GM21515 (cell line): Measurements from ENCODE around the gene ING3.

Experiments
- ATAC-seq: cut with Tn5 transposase; IDR thresholded peaks from one replicate; pipeline ENCODE4 v1.9.1; 2021; ENCODE audit not compliant: unreplicated experiment

Gene ING3

DNA sequence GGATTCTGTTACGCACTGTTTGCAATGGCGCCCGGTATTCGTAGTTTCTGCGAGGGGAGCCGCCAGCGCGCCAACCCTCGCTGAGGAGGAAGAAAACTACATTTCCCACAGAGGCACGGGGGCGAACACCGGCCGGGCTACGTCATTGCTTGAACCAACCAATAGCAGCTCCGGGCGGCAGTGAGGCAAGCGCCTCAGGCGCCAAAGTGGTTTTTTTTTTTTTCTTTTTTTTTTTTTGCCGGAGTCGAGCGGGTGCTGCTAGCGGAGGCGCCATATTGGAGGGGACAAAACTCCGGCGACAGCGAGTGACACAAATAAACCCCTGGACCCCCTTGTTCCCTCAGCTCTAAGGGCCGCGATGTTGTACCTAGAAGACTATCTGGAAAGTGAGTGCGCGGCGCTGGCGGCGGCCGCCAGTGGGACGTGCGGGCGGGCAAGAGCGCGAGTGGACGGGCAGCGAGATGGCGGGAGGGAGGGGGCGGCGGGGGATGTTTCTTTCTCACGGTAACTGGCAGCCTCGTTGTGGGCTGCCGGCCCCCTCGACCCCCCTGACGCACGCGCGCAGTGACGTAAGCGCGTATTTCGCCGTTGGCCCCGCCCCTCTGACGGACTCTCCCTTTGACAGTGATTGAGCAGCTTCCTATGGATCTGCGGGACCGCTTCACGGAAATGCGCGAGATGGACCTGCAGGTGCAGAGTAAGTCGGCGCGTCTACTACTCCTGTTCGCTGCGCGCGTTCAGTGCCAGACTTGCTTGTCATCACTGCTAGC lies at the start of gene ING3:
Gene ING3 (plus strand): TSS at position 239 of the 770 bp plus-strand sequence. CDS start 120 bp downstream, at position 359.
- peak; percentile 96 for ATAC-seq

DNA sequence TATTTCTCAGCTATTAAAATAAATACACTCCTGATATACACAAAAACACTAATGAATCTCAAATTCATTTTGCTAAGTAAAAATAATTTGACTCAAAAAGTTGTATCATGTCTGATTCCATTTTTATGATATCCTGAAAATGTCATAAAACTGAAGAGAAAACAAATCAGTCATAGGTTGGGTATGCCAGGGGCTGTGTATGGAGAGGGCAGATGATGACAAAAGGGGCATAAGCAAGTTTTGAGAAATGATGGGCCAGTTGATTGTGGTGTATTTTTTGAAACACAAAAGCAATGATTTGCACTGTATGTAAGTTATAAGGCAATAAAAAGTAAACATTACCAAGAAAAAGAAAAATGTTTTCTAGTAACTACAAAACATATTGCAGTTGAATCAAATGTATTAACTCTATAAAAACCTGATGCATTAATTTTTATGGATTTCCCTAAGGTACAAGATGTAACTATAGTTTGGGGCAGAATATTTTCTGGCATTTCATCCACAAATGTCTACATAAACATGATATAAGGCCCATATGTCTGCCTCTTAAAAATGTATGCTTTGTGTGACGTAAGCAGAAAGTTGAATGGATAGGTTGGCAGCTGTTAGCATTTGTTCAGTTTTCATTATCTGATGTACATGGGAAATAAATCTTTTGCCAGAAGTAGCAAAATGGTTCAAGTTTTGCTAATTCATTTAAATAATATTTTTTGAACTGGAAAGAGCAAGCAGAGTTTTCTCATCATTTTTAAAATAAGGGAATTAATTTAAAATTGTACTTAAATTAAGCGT lies 35.1 kb upstream of the ING3 start:
- ATAC-seq, result no peak

GRCh38 chr7:120916121-120916520 lies 34.5 kb upstream of the ING3 start:
- ATAC-seq, result no peak

- ATAC-seq, result no peak
These were observed 34.0 kb upstream of the ING3 start for GRCh38 chr7:120916538-120916937.

- ATAC-seq, result no peak
These were observed 31.1 kb upstream of the ING3 start for GRCh38 chr7:120919466-120919865.

GRCh38 chr7:120920034-120920433 lies 30.5 kb upstream of the ING3 start:
- ATAC-seq, result no peak

GRCh38 chr7:120920591-120921274 lies 29.8 kb upstream of the ING3 start:
- no peak for ATAC-seq

DNA sequence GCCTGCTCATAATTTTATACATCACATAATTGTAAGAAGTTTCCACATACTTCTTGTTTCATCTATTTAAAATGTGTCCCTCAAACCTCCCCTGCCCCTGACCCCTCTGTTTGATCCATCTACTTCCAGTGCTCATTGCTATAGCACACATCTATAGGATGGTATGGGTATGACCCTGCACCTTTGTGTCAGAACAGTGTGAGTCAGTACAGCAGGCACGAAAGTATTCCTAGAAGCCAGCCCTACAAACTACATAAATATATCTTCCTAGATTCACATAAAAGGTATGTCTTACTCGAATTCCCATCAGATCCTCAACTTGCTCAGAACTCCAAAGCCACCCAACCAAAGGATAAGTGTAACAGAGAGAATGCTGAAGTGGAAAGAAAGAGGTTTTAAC lies 25.7 kb upstream of the ING3 start:
- no peak for ATAC-seq

- ATAC-seq, result no peak
These were observed 25.2 kb upstream of the ING3 start for GRCh38 chr7:120925392-120925791.

DNA sequence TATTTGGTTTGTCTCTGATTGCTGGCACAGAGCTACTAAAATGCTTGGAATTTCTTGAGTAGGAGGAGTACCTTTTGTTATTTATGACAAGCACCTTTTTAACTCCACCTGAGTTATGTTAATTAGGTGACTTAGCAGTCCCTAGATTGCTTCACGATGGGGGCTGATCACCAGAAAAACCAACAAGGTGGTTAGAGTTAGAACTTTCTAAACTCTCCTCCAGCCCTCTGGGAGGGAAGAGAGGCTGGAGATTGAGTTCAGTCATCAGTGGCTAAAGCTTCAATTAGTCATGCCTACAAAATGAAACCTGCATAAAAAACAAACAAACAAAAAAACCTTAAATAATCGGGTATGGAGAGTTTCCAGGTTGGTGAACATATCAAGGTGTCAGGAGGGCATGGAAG lies 23.6 kb upstream of the ING3 start:
- ATAC-seq, result no peak

DNA sequence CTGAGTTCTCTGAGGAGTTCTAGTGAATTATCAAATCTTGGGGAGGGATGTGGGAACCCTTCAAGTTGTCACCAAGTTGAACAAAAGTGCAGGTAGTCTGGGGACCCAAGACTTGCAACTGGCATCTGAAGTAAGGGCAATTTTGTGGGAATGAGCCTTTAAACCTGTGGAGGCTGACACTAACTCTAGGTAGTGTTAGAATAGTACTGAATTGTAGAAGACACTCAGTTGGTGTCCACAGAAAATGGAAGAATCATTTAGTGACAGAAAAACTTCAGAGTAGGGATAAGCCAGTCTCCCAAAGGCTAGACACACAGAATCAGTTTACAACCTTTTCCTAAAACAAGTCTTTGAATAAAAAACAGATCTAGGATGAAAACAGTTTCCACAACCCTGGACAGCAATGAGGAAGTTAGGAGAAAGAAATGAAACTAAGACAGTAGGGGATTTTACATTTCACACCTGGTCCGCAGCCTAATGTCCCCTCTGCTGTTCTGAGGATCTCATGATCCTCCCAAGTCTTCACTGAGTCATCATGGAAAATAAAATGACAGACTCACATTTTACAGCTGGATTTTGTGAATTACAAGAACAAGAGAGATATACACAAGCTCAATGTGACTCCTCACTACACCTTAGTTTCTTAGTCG lies 23.0 kb upstream of the ING3 start:
- ATAC-seq, result peak; percentile 66

DNA sequence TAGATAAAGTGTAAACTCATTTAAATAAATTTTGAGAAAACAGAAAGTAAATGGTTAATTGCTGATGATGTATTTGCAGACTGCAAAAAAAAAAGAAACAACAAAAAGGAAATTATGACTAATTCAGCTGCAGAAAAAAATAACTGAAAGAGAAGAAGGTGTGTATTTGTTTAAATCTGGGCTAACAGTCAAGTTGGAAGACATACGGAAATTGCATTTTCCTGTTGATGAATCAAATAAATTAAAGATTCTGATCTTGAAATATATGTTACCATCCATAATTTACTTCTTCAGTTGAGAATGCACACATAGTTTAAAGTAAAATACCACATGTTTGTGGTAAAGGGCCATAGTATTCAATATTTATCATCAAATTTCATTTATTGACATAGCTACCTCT lies 19.3 kb upstream of the ING3 start:
- ATAC-seq, result no peak

DNA sequence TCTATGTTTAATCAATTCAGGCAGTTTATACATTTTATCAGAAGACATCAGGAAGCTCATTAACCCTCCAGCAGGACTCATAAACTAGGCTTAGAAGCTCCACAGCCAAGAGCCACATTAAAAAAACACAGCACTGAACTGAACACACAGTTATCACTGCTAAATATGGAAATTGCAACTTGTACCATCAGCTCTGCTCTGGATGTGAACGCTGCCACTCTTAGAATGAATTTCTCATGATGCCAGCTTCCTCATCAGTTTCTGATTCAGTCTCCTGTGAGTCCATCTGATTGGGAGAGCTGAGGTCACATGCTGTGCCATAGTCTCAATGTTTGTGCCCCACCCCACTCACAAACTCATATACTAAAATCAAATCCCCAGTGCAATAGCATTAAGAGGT lies 17.1 kb upstream of the ING3 start:
- no peak for ATAC-seq

GRCh38 chr7:120939345-120939744 lies 11.2 kb upstream of the ING3 start:
- ATAC-seq, result no peak

- no peak for ATAC-seq
These were observed 9.5 kb upstream of the ING3 start for GRCh38 chr7:120941064-120941463.

DNA sequence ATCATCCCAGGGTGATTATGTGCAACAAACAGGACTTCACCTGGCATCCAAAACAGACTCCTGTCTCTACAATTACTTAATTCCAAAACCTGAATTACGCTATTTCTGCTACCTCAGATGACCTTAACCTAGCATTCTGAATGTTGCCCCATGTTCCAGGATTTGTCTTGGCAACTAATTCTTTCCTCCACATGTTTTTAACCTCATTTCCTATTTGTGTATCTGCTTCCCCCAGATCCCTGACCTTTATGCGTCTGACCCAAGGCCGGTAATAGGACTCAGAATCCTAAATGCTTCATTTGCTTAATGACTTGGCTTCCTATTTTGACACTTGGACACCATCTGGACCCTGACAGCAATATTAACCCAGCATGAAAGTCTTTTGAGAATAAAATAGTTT lies 8.7 kb upstream of the ING3 start:
- ATAC-seq, result no peak

GRCh38 chr7:120942861-120943260 lies 7.7 kb upstream of the ING3 start:
- ATAC-seq, result no peak

DNA sequence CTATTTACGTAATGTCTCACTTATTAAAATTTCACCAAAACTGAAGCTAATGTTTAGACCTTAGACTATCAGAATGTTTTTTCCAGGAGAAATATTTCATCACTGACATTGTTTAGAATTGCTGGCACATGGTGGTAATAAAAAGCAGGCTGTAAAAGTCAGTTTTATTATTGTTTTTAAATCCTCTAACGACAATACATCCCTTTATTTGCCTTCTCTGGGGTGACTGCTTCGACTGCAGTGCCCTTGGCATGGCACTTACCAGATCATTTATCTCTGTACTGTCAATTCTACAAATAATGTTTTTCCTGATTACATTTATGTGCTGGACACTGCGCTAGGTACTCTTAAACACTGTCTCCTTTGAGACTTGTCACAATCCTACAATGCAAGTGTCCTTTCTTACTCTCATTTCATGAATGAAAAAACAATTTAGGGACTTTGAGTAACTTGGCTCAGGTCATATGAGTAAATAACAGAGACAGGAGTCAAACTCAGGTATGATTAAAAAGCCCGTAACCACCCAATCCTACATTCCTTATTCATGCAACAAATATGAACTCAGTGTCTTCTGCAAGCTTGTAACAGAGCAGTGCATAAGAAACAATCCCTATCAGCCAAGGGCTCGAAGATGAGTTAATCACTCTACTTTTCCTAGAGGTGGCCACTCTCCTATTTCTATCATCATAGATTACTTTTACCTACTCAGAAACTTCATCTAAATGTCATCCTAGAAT lies 5.6 kb upstream of the ING3 start:
- no peak for ATAC-seq

- ATAC-seq, result no peak
These were observed 2.6 kb upstream of the ING3 start for GRCh38 chr7:120947980-120948379.

- ATAC-seq, result no peak
These were observed 1.1 kb upstream of the ING3 start for GRCh38 chr7:120949393-120949911.
